BE2C (cell line): ENCODE measurements around the gene BUB1B.
A peak's percentile ranks its signal among the peaks of the same experiment; 100 is the strongest.

Experiments used
- DNase-seq: peaks from one replicate; pipeline ENCODE4 v3.0.0-alpha.2; 2020
- H3K27me3 ChIP-seq: fragments of 250-450 bp; sonication (Bioruptor Pico); 2 replicates; pipeline ENCODE4 v1.5.1; 2020; ENCODE audit warnings: mild to moderate bottlenecking
- H3K36me3 ChIP-seq: fragments of 250-450 bp; sonication (Bioruptor Pico); 2 replicates; pipeline ENCODE4 v1.5.1; 2020; ENCODE audit warnings: mild to moderate bottlenecking
- H3K4me1 ChIP-seq: fragments of 250-450 bp; sonication (Bioruptor Pico); 2 replicates; pipeline ENCODE4 v1.5.1; 2020
- H3K4me3 ChIP-seq: 2 replicates; pipeline ENCODE4 v1.5.1; 2011; ENCODE audit warnings: low read depth, low read length
- H3K9me3 ChIP-seq: fragments of 250-450 bp; sonication (Bioruptor Pico); 2 replicates; pipeline ENCODE4 v1.5.1; 2020
- TF ChIP-seq, protein P1 (sequence below): IDR thresholded peaks from 2 replicates; pipeline ENCODE4 v1.5.1; 2012; ENCODE audit warnings: mild to moderate bottlenecking, low read depth, low read length

Gene BUB1B

DNA sequence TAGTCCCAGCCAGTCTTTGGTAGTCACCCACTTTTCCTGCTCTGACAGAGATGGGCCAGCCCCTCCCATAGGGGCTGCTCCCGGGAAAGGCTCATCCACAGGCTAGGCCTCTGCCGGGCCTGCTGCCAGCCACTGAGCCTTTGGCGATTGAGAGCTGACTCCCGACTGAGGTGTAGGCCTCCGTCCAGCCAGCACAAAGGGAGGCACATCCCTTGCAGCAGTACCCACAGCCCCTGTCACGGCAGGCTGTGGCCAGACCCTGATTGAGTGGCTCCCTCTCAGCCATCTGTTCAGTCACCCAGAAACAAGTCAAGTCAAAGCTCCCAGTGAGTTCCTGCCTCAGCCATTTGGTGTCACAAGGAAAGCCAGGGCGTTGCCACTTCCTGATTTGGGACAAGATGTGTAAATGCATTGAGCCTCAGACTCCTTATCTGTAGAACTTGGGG is 71.8 kb downstream of the BUB1B start:
- no peak overlapping the region for H3K4me3 ChIP-seq
- H3K4me1 ChIP-seq = no peaks in the 10 kb centered on the region; the same call in 1 of the 2 replicates
- no peaks in the 10 kb centered on the region for H3K27me3 ChIP-seq
- DNase-seq = no peak
- peaks cover 13% of the 10 kb centered on the region for H3K36me3 ChIP-seq
- H3K9me3 ChIP-seq = no peaks in the 10 kb centered on the region
- TF ChIP-seq, protein P1, sequence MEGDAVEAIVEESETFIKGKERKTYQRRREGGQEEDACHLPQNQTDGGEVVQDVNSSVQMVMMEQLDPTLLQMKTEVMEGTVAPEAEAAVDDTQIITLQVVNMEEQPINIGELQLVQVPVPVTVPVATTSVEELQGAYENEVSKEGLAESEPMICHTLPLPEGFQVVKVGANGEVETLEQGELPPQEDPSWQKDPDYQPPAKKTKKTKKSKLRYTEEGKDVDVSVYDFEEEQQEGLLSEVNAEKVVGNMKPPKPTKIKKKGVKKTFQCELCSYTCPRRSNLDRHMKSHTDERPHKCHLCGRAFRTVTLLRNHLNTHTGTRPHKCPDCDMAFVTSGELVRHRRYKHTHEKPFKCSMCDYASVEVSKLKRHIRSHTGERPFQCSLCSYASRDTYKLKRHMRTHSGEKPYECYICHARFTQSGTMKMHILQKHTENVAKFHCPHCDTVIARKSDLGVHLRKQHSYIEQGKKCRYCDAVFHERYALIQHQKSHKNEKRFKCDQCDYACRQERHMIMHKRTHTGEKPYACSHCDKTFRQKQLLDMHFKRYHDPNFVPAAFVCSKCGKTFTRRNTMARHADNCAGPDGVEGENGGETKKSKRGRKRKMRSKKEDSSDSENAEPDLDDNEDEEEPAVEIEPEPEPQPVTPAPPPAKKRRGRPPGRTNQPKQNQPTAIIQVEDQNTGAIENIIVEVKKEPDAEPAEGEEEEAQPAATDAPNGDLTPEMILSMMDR = no peak

GRCh38 chr15:40233727-40234577 is 73.1 kb downstream of the BUB1B start:
- Histone ChIP-seq H3K4me3 (no peak overlapping the region), H3K27me3 (no peaks in the 10 kb centered on the region), H3K9me3 (no peaks in the 10 kb centered on the region), H3K4me1 (no peaks in the 10 kb centered on the region; the same call in 1 of the 2 replicates), H3K36me3 (peaks cover 13% of the 10 kb centered on the region)
- TF ChIP-seq, protein P1 = no peak
- DNase-seq = no peak

DNA sequence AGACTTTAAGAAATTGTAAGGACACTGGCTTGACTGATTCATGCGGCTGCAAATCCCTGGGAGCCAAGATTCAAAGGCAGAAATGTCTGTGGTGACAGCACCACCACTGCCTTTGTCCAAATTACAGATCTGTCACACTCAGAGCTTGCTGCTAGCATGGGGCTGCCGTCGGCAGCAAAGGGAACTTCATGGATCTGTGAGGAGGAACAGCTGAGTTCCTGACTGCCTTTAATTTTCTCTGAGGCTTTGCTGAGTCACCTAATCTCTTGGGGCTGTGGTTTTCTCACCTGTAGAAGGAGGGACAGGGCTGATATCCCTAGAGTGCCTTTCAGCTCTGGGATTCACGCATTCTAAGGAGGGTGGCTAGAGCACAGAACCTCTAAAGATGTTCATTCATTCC is 73.9 kb downstream of the BUB1B start:
- no peak for DNase-seq
- Histone ChIP-seq H3K4me3 (no peak overlapping the region), H3K4me1 (no peaks in the 10 kb centered on the region; the same call in 1 of the 2 replicates), H3K36me3 (peaks cover 6% of the 10 kb centered on the region), H3K27me3 (no peaks in the 10 kb centered on the region), H3K9me3 (no peaks in the 10 kb centered on the region)
- TF ChIP-seq, protein P1 = no peak

DNA sequence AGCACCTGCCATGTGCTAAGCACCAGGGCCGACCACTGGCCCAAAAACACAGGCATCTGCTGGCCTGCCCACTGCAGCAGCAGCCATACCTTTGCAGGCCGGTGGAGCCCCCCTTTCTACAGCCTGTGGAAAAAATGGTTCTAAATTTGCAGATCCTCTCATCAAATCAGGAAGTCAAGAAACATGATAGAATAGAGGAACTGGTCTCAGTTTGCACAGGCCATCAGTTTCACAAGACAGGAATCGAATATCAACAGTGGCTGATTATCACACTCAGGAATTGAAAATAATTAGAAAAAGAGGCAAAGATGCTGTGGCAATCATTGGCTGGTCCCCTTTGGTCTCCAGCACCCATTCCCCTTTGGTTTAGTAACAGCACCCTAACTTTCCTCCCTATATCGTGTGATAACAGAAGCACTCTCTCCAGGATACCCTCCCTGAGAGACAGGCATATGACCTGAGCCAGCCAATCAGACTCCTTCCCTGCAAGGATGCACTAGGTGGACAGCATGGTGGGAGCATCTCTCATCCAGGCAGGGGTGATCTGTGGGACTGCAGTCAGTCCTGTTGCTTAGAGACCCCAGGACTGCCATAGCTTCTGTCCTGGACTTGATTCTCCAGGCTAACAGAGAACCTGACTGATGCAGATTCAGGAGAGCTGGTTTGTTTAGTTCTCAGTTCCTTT is 74.5 kb downstream of the BUB1B start:
- H3K27me3 ChIP-seq = no peaks in the 10 kb centered on the region
- TF ChIP-seq, protein P1 = no peak
- H3K9me3 ChIP-seq = no peaks in the 10 kb centered on the region
- no peak overlapping the region for H3K4me3 ChIP-seq
- no peak for DNase-seq
- H3K36me3 ChIP-seq = peaks cover 4% of the 10 kb centered on the region
- no peaks in the 10 kb centered on the region; the same call in 1 of the 2 replicates for H3K4me1 ChIP-seq

- Histone ChIP-seq H3K27me3 (no peaks in the 10 kb centered on the region), H3K36me3 (no peaks in the 10 kb centered on the region), H3K4me1 (no peaks in the 10 kb centered on the region; the same call in 1 of the 2 replicates), H3K9me3 (no peaks in the 10 kb centered on the region), H3K4me3 (peak within 1 kb of the TSS; percentile 47)
- TF ChIP-seq, protein P1 = no peak
- DNase-seq = peak; percentile 65
Measured at GRCh38 chr15:40238532-40239403, 77.9 kb downstream of the BUB1B start, which contains the start of gene PAK6. PAK6 (plus strand) TSS chr15:40239063; CDS start chr15:40264786, 25,723 bp downstream.
